Nephron (organoid): ENCODE measurements around the gene ZBTB22.
"Not testable (repeated sequence)": the region's sequence is repeated elsewhere in the genome, so short reads cannot be mapped to it uniquely, and the experiment has no call there.

Experiments used
- H3K27ac Mint-ChIP-seq, 3 experiments: 2 replicates each; pipeline ENCODE4 v1.8.0; 2020; ENCODE audit warnings: mixed read lengths in 3 of 3, mild to moderate bottlenecking in 2 of 3, moderate library complexity in 1 of 3
- H3K27me3 Mint-ChIP-seq: 2 replicates; pipeline ENCODE4 v1.8.0; 2021; ENCODE audit warnings: low read depth, mild to moderate bottlenecking, moderate library complexity, mixed read lengths
- H3K36me3 Mint-ChIP-seq: 2 replicates; pipeline ENCODE4 v1.8.0; 2020; ENCODE audit warnings: low read depth, mixed read lengths
- H3K4me1 Mint-ChIP-seq: 2 replicates; pipeline ENCODE4 v1.8.0; 2020; ENCODE audit warnings: mixed read lengths
- H3K4me3 Mint-ChIP-seq, 3 experiments: 2 replicates each; pipeline ENCODE4 v1.8.0; 2020; ENCODE audit warnings: mild to moderate bottlenecking in 3 of 3, mixed read lengths in 3 of 3, moderate library complexity in 2 of 3
- H3K9me3 Mint-ChIP-seq: 2 replicates; pipeline ENCODE4 v1.8.0; 2020; ENCODE audit warnings: mixed read lengths
- CTCF ChIP-seq, 3 experiments: fragments of 200-600 bp; sonication (generic); IDR thresholded peaks; one replicate each; pipeline ENCODE4 v1.5.0; 2021; ENCODE audit warnings: antibody characterized with exemption in 3 of 3; ENCODE audit not compliant: unreplicated experiment in 3 of 3

ZBTB22 gene

DNA sequence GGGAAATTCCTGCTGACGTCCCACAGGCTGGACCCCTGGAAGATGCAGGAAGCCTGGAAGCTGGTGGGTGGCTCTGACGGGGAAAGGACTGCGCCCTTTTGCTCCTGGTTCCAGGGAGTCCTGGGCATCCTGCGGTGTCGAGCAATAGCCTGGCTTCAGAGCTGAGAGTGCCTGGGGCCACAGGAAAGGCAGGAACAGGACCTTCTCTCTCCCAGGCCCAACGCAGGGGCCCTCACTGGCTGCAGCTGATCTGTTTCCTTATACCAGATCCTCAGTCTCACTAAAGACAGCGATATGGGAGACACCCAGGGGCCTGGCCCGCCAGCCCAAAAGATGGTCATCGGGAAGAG is 39.2 kb downstream of the ZBTB22 start:
- TF ChIP-seq CTCF (IDR thresholded peaks at IDR 0.05; ENCODE audit: unreplicated experiment in 3 of 3): no peak
- Mint-ChIP-seq H3K4me1 (peaks cover 31% of the 10 kb centered on the region), H3K27ac (no peak overlapping the region), H3K36me3 (peaks cover 45% of the 10 kb centered on the region), H3K9me3 (no peaks in the 10 kb centered on the region), H3K27me3 (no peaks in the 10 kb centered on the region), H3K4me3 (peak overlapping the region in 1 of 3 experiments; percentile 14)

DNA sequence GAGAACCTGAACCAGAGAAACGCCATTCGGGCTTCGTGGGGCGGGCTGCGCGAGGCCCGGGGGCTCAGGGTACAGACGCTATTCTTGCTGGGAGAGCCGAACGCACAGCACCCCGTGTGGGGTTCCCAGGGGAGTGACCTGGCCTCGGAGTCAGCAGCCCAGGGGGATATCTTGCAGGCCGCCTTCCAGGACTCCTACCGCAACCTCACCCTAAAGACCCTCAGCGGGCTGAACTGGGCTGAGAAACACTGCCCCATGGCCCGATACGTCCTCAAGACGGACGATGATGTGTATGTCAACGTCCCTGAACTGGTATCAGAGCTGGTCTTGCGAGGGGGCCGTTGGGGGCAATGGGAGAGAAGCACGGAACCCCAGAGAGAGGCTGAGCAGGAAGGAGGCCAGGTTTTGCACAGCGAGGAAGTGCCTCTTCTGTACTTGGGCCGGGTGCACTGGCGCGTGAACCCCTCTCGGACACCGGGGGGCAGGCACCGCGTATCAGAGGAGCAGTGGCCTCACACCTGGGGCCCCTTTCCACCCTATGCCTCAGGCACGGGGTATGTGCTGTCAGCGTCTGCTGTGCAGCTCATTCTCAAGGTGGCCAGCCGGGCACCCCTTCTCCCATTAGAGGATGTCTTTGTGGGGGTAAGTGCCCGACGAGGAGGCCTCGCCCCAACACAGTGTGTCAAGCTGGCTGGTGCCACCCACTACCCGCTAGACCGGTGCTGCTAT is 39.7 kb downstream of the ZBTB22 start:
- H3K4me1 Mint-ChIP-seq: peaks cover 36% of the 10 kb centered on the region
- peak overlapping the region; percentile 65 to 93 (median 91) for H3K27ac Mint-ChIP-seq
- H3K27me3 Mint-ChIP-seq: no peaks in the 10 kb centered on the region
- peaks cover 45% of the 10 kb centered on the region for H3K36me3 Mint-ChIP-seq
- no peak for TF ChIP-seq CTCF (IDR thresholded peaks at IDR 0.05; ENCODE audit: unreplicated experiment in 3 of 3)
- H3K4me3 Mint-ChIP-seq: peak overlapping the region; percentile 83 to 91 (median 87)
- no peaks in the 10 kb centered on the region for H3K9me3 Mint-ChIP-seq

GRCh38 chr6:33276864-33277662 is 40.5 kb downstream of the ZBTB22 start, which contains the start of gene B3GALT4:
Gene B3GALT4 (plus strand): TSS chr6:33277123. CDS start chr6:33277420, 297 bp downstream.
- TF ChIP-seq CTCF (IDR thresholded peaks at IDR 0.05; ENCODE audit: unreplicated experiment in 3 of 3): peak; percentile 53 to 66 (median 59)
- no peaks in the 10 kb centered on the region for H3K27me3 Mint-ChIP-seq
- H3K4me3 Mint-ChIP-seq: peak within 1 kb of the TSS; percentile 86 to 91 (median 87)
- peaks cover 43% of the 10 kb centered on the region for H3K4me1 Mint-ChIP-seq
- H3K36me3 Mint-ChIP-seq: peaks cover 45% of the 10 kb centered on the region
- H3K9me3 Mint-ChIP-seq: no peaks in the 10 kb centered on the region
- peak within 1 kb of the TSS; percentile 65 to 93 (median 91) for H3K27ac Mint-ChIP-seq

DNA sequence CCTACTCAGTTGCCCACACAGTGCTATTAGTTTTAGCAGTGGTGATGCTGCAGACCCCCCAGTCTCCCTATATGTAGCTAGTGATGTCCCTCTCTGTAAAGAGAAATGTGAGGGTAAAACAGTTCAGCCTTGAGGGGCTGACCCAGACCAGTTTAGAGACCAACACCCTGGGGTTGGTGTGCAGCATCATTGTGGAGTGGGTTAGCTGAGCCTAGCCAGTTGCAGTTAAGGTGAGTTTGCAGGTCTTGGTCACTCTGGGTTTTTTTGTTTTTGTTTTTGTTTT is 41.0 kb downstream of the ZBTB22 start:
- H3K4me1 Mint-ChIP-seq: peaks cover 48% of the 10 kb centered on the region
- no peak for TF ChIP-seq CTCF (IDR thresholded peaks at IDR 0.05; ENCODE audit: unreplicated experiment in 3 of 3)
- H3K4me3 Mint-ChIP-seq: peak overlapping the region; percentile 86 to 88 (median 87)
- peak overlapping the region; percentile 42 to 88 (median 80) for H3K27ac Mint-ChIP-seq
- H3K36me3 Mint-ChIP-seq: peaks cover 42% of the 10 kb centered on the region
- no peaks in the 10 kb centered on the region for H3K27me3 Mint-ChIP-seq
- no peaks in the 10 kb centered on the region for H3K9me3 Mint-ChIP-seq

GRCh38 chr6:33275795-33276580 is 41.6 kb downstream of the ZBTB22 start:
- Mint-ChIP-seq H3K36me3 (peaks cover 38% of the 10 kb centered on the region), H3K4me3 (peak overlapping the region; percentile 86 to 88 (median 87)), H3K4me1 (peaks cover 49% of the 10 kb centered on the region), H3K27ac (peak overlapping the region; percentile 42 to 88 (median 80))
- H3K27me3 Mint-ChIP-seq, H3K9me3 Mint-ChIP-seq: not testable (repeated sequence)
